ENCODE results near the gene SRPRB.

SRPRB gene

GRCh38 chr3:133828576-133829309, 23.1 kb downstream of the SRPRB start:
- no peak for DNase-seq

- no peak for DNase-seq
Observed at GRCh38 chr3:133829310-133829707, 23.7 kb downstream of the SRPRB start.

GRCh38 chr3:133830071-133830470, 24.5 kb downstream of the SRPRB start:
- DNase-seq = no peak

GRCh38 chr3:133831966-133832801, 26.6 kb downstream of the SRPRB start:
- DNase-seq = no peak

- no peak for DNase-seq
Observed at GRCh38 chr3:133832802-133833144, 27.2 kb downstream of the SRPRB start.

GRCh38 chr3:133833267-133833666, 27.7 kb downstream of the SRPRB start:
- DNase-seq = no peak

- no peak for DNase-seq
Observed at GRCh38 chr3:133833880-133834620, 28.4 kb downstream of the SRPRB start.

GRCh38 chr3:133834621-133835417, 29.2 kb downstream of the SRPRB start:
- no peak for DNase-seq

GRCh38 chr3:133835418-133835743, 29.8 kb downstream of the SRPRB start:
- DNase-seq = no peak

GRCh38 chr3:133835961-133836360, 30.3 kb downstream of the SRPRB start:
- DNase-seq = no peak

GRCh38 chr3:133836497-133837158, 31.0 kb downstream of the SRPRB start:
- DNase-seq = no peak

- no peak for DNase-seq
Observed at GRCh38 chr3:133837487-133838295, 32.1 kb downstream of the SRPRB start.

GRCh38 chr3:133838296-133838789, 32.7 kb downstream of the SRPRB start:
- no peak for DNase-seq

- no peak for DNase-seq
Observed at GRCh38 chr3:133838916-133839800, 33.5 kb downstream of the SRPRB start.

- DNase-seq = no peak
Observed at GRCh38 chr3:133840055-133840737, 34.6 kb downstream of the SRPRB start.

GRCh38 chr3:133840767-133841166, 35.2 kb downstream of the SRPRB start:
- DNase-seq = no peak

- no peak for DNase-seq
Observed at GRCh38 chr3:133841196-133841595, 35.6 kb downstream of the SRPRB start.

GRCh38 chr3:133842158-133842557, 36.5 kb downstream of the SRPRB start:
- DNase-seq = no peak

- no peak for DNase-seq
Observed at GRCh38 chr3:133843634-133844033, 38.0 kb downstream of the SRPRB start.

GRCh38 chr3:133845127-133845526, 39.5 kb downstream of the SRPRB start:
- DNase-seq = no peak
